ENCODE results near the gene CYP20A1. TPM values are rescaled to one million over a fixed set of nuclear protein-coding genes. Genes with fewer than 3 reads are reported as not detected.

Gene CYP20A1
- total RNA-seq, 1 experiment from 2014 or later, result 21.9 TPM

GRCh38 chr2:203201426-203201825 is 37.4 kb upstream of the CYP20A1 start:
- Histone ChIP-seq H3K79me1 (ENCODE audit: insufficient read depth, low read depth, low read length, poor library complexity, severe bottlenecking) (no peaks in the 10 kb centered on the region), H3K23me2 (ENCODE audit: insufficient read length, low read depth, low read length, poor library complexity, severe bottlenecking) (no peaks in the 10 kb centered on the region), H2AFZ (ENCODE audit: low read length) (no peak overlapping the region), H2BK15ac (ENCODE audit: low read depth, low read length) (no peak overlapping the region), H3K4me2 (ENCODE audit: insufficient read depth, insufficient read length, low read length) (no peak overlapping the region), H3K56ac (ENCODE audit: insufficient read length, low read depth, low read length) (no peak overlapping the region), H3T11ph (ENCODE audit: low read length) (no peak overlapping the region), H3K79me2 (ENCODE audit: insufficient read depth, low read length) (no peaks in the 10 kb centered on the region), H2BK20ac (ENCODE audit: low read depth, low read length, poor library complexity, severe bottlenecking) (no peak overlapping the region), H2AK5ac (ENCODE audit: insufficient read length, low read length) (no peak overlapping the region), H4K8ac (replicated peaks; ENCODE audit: insufficient read length, low read depth, low read length) (no peak overlapping the region), H3K4ac (ENCODE audit: low read depth, low read length) (no peak overlapping the region), H3K14ac (ENCODE audit: insufficient read depth, low read length) (no peak overlapping the region), H3K18ac (ENCODE audit: insufficient read length, low read depth, low read length) (no peak overlapping the region), H3K27me3 (ENCODE audit: insufficient read depth, low read length) (no peaks in the 10 kb centered on the region), H2BK120ac (ENCODE audit: low read depth, low read length, poor library complexity, severe bottlenecking) (no peak overlapping the region), H4K91ac (ENCODE audit: insufficient read length, low read depth, low read length) (no peak overlapping the region), H4K5ac (ENCODE audit: insufficient read length, low read depth, low read length) (no peak overlapping the region), H4K20me1 (ENCODE audit: control insufficient read depth, insufficient read depth, insufficient read length) (no peaks in the 10 kb centered on the region), H2BK12ac (ENCODE audit: insufficient read length, low read depth, low read length) (no peak overlapping the region), H3K9ac (ENCODE audit: extremely low read depth, insufficient read length, low read length) (no peak overlapping the region), H3K4me1 (ENCODE audit: insufficient read depth, low read length) (no peaks in the 10 kb centered on the region), H2BK5ac (ENCODE audit: insufficient read length, low read length) (no peak overlapping the region), H3K9me3 (ENCODE audit: control insufficient read depth, low read depth, low read length) (no peaks in the 10 kb centered on the region), H3K23ac (ENCODE audit: insufficient read length, low read depth, low read length) (no peak overlapping the region), H3K27ac (ENCODE audit: insufficient read length, low read depth, low read length) (no peak overlapping the region)
- Mint-ChIP-seq H3K27ac (no peak overlapping the region), H3K27me3 (ENCODE audit: low read depth) (no peaks in the 10 kb centered on the region), H3K36me3 (ENCODE audit: insufficient read depth in 1 of 3, low read depth in 3 of 3) (peaks cover 8 to 15% (median 8%) of the 10 kb centered on the region in 3 experiments; a peak in 5 of 7 replicates), H3K4me3 (no peak overlapping the region), H3K4me1 (no peaks in the 10 kb centered on the region), H3K9me3 (peaks cover 0 to 8% of the 10 kb centered on the region in 2 experiments; a peak in 2 of 5 replicates)
- TF ChIP-seq CTCF (conservative IDR thresholded peaks at IDR 0.05), result no peak
- WGBS (ENCODE audit: extremely low coverage, insufficient read length, low lambda C conversion rate), result no CpG with 5 or more reads among the region's 5 CpGs
- no peak for DNase-seq
